GM23338 (cell line): ENCODE data around the gene MECP2. TPM values are rescaled to one million over a fixed set of nuclear protein-coding genes. Genes with fewer than 3 reads are reported as not detected.

Experiments used
- ATAC-seq: fragments of 200-7000 bp; cut with Tn5 transposase; 3 replicates; pipeline ENCODE4 v1.9.1; 2020
- DNase-seq: peaks from one replicate; pipeline ENCODE4 v3.0.0-alpha.2; 2015; ENCODE audit warnings: low spot score
- H2AFZ ChIP-seq: fragments of 200-600 bp; sonication (generic); 2 replicates; pipeline ENCODE4 v1.8.0; 2016; ENCODE audit warnings: antibody characterized with exemption, mild to moderate bottlenecking, moderate library complexity
- H3F3A ChIP-seq: fragments of 200-600 bp; sonication (generic); replicated peaks from 2 replicates; pipeline ENCODE4 v1.8.0; 2017; ENCODE audit warnings: antibody characterized with exemption, mixed run types, low read depth
- H3K27ac ChIP-seq: fragments of 200-600 bp; sonication (generic); 2 replicates; pipeline ENCODE4 v1.6.1; 2016; ENCODE audit warnings: low read depth
- H3K27me3 ChIP-seq: fragments of 200-600 bp; sonication (generic); 2 replicates; pipeline ENCODE4 v1.8.0; 2016; ENCODE audit warnings: mild to moderate bottlenecking, mixed run types, moderate library complexity; ENCODE audit not compliant: insufficient read depth
- H3K36me3 ChIP-seq: fragments of 200-600 bp; sonication (generic); 2 replicates; pipeline ENCODE4 v1.8.0; 2016; ENCODE audit warnings: mild to moderate bottlenecking; ENCODE audit not compliant: insufficient read depth
- H3K4me1 ChIP-seq: fragments of 200-600 bp; sonication (generic); 2 replicates; pipeline ENCODE4 v1.8.0; 2016; ENCODE audit warnings: mild to moderate bottlenecking, moderate library complexity; ENCODE audit not compliant: insufficient read depth
- H3K4me2 ChIP-seq: fragments of 200-600 bp; sonication (generic); 2 replicates; pipeline ENCODE4 v1.7.1; 2017; ENCODE audit warnings: mixed run types
- H3K4me3 ChIP-seq: fragments of 200-600 bp; sonication (generic); 2 replicates; pipeline ENCODE4 v1.6.1; 2016; ENCODE audit warnings: mixed run types
- H3K79me2 ChIP-seq: fragments of 200-600 bp; sonication (generic); replicated peaks from 2 replicates; pipeline ENCODE4 v1.8.0; 2017; ENCODE audit warnings: mild to moderate bottlenecking; ENCODE audit not compliant: insufficient read depth
- H3K9me2 ChIP-seq: fragments of 200-600 bp; sonication (generic); 2 replicates; pipeline ENCODE4 v1.8.0; 2017; ENCODE audit not compliant: insufficient read depth
- H4K20me1 ChIP-seq: fragments of 200-600 bp; sonication (generic); replicated peaks from 2 replicates; pipeline ENCODE4 v1.8.0; 2017; ENCODE audit warnings: mild to moderate bottlenecking; ENCODE audit not compliant: insufficient read depth
- H3K27ac Mint-ChIP-seq: 2 replicates; pipeline ENCODE4 v1.8.0; 2020; ENCODE audit warnings: inconsistent platforms, mild to moderate bottlenecking, moderate library complexity, mixed read lengths
- H3K27me3 Mint-ChIP-seq: 3 replicates; pipeline ENCODE4 v1.8.0; 2022; ENCODE audit warnings: low read depth, mild to moderate bottlenecking, moderate library complexity, mixed read lengths, inconsistent platforms; ENCODE audit not compliant: insufficient read depth, poor library complexity
- H3K36me3 Mint-ChIP-seq: 3 replicates; pipeline ENCODE4 v1.8.0; 2021; ENCODE audit warnings: low read depth, mild to moderate bottlenecking, inconsistent platforms, moderate library complexity, mixed read lengths
- H3K4me1 Mint-ChIP-seq: 3 replicates; pipeline ENCODE4 v1.8.0; 2020; ENCODE audit warnings: mild to moderate bottlenecking, inconsistent platforms, mixed read lengths
- H3K4me3 Mint-ChIP-seq: 3 replicates; pipeline ENCODE4 v1.8.0; 2021; ENCODE audit warnings: moderate library complexity, mild to moderate bottlenecking, inconsistent platforms, mixed read lengths
- H3K9me3 Mint-ChIP-seq: 3 replicates; pipeline ENCODE4 v1.8.0; 2020; ENCODE audit warnings: moderate library complexity, mild to moderate bottlenecking, inconsistent platforms, mixed read lengths
- CREB1 ChIP-seq: fragments of 250-450 bp; sonication (Bioruptor Pico); IDR thresholded peaks from 2 replicates; pipeline ENCODE4 v1.5.0; 2020; ENCODE audit warnings: low read depth, mild to moderate bottlenecking, moderate library complexity
- CTCF ChIP-seq, 2 experiments: fragments of 200-600 bp in 1 of 2; sonication (generic) in 1 of 2; conservative IDR thresholded peaks; 2 replicates each; pipeline versions ENCODE4 v1.5.1 to v1.6.1; 2016 to 2017; ENCODE audit warnings: antibody characterized with exemption in 2 of 2, low read depth in 2 of 2, mild to moderate bottlenecking in 2 of 2, moderate library complexity in 1 of 2
- ETS1 ChIP-seq: IDR thresholded peaks from 2 replicates; pipeline ENCODE4 v1.6.1; 2016; ENCODE audit warnings: antibody characterized with exemption
- EZH2 ChIP-seq: fragments of 200-600 bp; sonication (generic); IDR thresholded peaks from one replicate; pipeline ENCODE4 v1.8.0; 2017; ENCODE audit warnings: antibody characterized with exemption, mild to moderate bottlenecking, low read depth; ENCODE audit not compliant: unreplicated experiment
- POLR2AphosphoS5 ChIP-seq: IDR thresholded peaks from 2 replicates; pipeline ENCODE4 v1.6.1; 2016; ENCODE audit warnings: antibody characterized with exemption, low read depth
- ZNF114 ChIP-seq: fragments of 250-450 bp; sonication (Bioruptor Pico); IDR thresholded peaks from 2 replicates; pipeline ENCODE4 v1.5.0; 2020; ENCODE audit warnings: mild to moderate bottlenecking, moderate library complexity
- ZNF462 ChIP-seq: fragments of 250-450 bp; sonication (Bioruptor Pico); IDR thresholded peaks from 2 replicates; pipeline ENCODE4 v1.5.0; 2020; ENCODE audit warnings: mild to moderate bottlenecking, moderate library complexity
- polyA plus RNA-seq: library from polyadenylated mRNA; unstranded; fragments of >200 nt; fragmentation: Nextera tagmentation; extraction: Ambion mirVana; gene quantifications from 2 replicates; pipeline ENCODE4 v1.2.1, GENCODE V29; 2016
- total RNA-seq: library from RNA; depleted of rRNA; stranded (reverse); fragments of >200 nt; shearing (Covaris generic); gene quantifications from 2 replicates; pipeline ENCODE4 v1.2.3, GENCODE V29; 2014

The MECP2 gene
- total and polyA plus RNA-seq, 2 experiments from 2014 or later, result 27.7 to 32.7 TPM

- no peak for TF ChIP-seq EZH2
- no peak for TF ChIP-seq ZNF462 (CRISPR knock-in tag)
- no peak for TF ChIP-seq POLR2AphosphoS5
- no peak for TF ChIP-seq ZNF114 (CRISPR knock-in tag)
- peak; percentile 55 to 67 for TF ChIP-seq CTCF (conservative IDR thresholded peaks at IDR 0.05; ENCODE audit: low read depth in 2 of 2)
- no peak for TF ChIP-seq CREB1 (CRISPR knock-in tag)
- TF ChIP-seq ETS1, result no peak
- H3K27me3 Mint-ChIP-seq, result no peaks in the 10 kb centered on the region
- H4K20me1 ChIP-seq, result no peaks in the 10 kb centered on the region
- no peaks in the 10 kb centered on the region for H3K9me2 ChIP-seq
- DNase-seq (peak; percentile 78), ATAC-seq (peak; percentile 92)
- H3K27ac ChIP-seq, result peak overlapping the region; percentile 72; the same call in 1 of the 2 replicates
- H2AFZ ChIP-seq, result no peak overlapping the region
- peaks cover 31% of the 10 kb centered on the region for H3K79me2 ChIP-seq
- no peaks in the 10 kb centered on the region for H3K4me1 ChIP-seq
- no peaks in the 10 kb centered on the region for H3K27me3 ChIP-seq
- H3K36me3 Mint-ChIP-seq, result peaks cover 15% of the 10 kb centered on the region
- no peak overlapping the region for H3K27ac Mint-ChIP-seq
- H3K9me3 Mint-ChIP-seq, result no peaks in the 10 kb centered on the region
- no peak overlapping the region for H3K4me3 ChIP-seq
- no peak overlapping the region for H3K4me2 ChIP-seq
- peaks cover 25% of the 10 kb centered on the region for H3K4me1 Mint-ChIP-seq
- H3F3A ChIP-seq, result no peaks in the 10 kb centered on the region
- no peak overlapping the region for H3K4me3 Mint-ChIP-seq
- H3K36me3 ChIP-seq, result no peaks in the 10 kb centered on the region
Observed at GRCh38 chrX:154051201-154051810, 46.2 kb downstream of the MECP2 start.
